ENCODE results near the gene SIRT2.

GRCh38 chr19:38856813-38857212, 42.6 kb downstream of the SIRT2 start:
- no peak for TF ChIP-seq CTCF (IDR thresholded peaks at IDR 0.05)
- TF ChIP-seq POLR2A (IDR thresholded peaks at IDR 0.05), result no peak
- no peak for TF ChIP-seq EP300 (IDR thresholded peaks at IDR 0.05)

Data from tibial nerve (tissue), 4 donors.